Endothelial cell (in vitro differentiated cells): ENCODE measurements around the gene ASB7. TPM values are rescaled to one million over a fixed set of nuclear protein-coding genes. Genes with fewer than 3 reads are reported as not detected.
"Not testable (repeated sequence)": the region's sequence is repeated elsewhere in the genome, so short reads cannot be mapped to it uniquely, and the experiment has no call there.

Experiments used
- DNase-seq: peaks from one replicate; pipeline ENCODE4 v3.0.0; 2021; ENCODE audit warnings: low spot score
- H3K27ac Mint-ChIP-seq: one replicate; pipeline ENCODE4 v1.8.0; 2021; ENCODE audit warnings: mixed read lengths, inconsistent platforms; ENCODE audit not compliant: unreplicated experiment
- H3K27me3 Mint-ChIP-seq: one replicate; pipeline ENCODE4 v1.8.0; 2021; ENCODE audit warnings: mild to moderate bottlenecking, moderate library complexity, mixed read lengths, inconsistent platforms; ENCODE audit not compliant: unreplicated experiment
- H3K36me3 Mint-ChIP-seq: one replicate; pipeline ENCODE4 v1.8.0; 2021; ENCODE audit warnings: mild to moderate bottlenecking, low read depth, mixed read lengths, inconsistent platforms; ENCODE audit not compliant: unreplicated experiment
- H3K4me1 Mint-ChIP-seq: one replicate; pipeline ENCODE4 v1.8.0; 2021; ENCODE audit warnings: mild to moderate bottlenecking, mixed read lengths, inconsistent platforms; ENCODE audit not compliant: unreplicated experiment
- H3K4me3 Mint-ChIP-seq: one replicate; pipeline ENCODE4 v1.8.0; 2021; ENCODE audit warnings: mild to moderate bottlenecking, mixed read lengths, inconsistent platforms; ENCODE audit not compliant: unreplicated experiment
- H3K9me3 Mint-ChIP-seq: one replicate; pipeline ENCODE4 v1.8.0; 2021; ENCODE audit warnings: mixed read lengths, inconsistent platforms; ENCODE audit not compliant: unreplicated experiment
- total RNA-seq: library from RNA; stranded (reverse); fragmentation: NEBNext Ultra II Directional; extraction: Animal tissue kit (Norgen Biotek cat#: 25700); gene quantifications from one replicate; pipeline ENCODE4 v1.2.1, GENCODE V29; 2021; ENCODE audit not compliant: unreplicated experiment
- TF ChIP-seq, protein P1 (sequence below): fragments of 200-600 bp; sonication (generic); IDR thresholded peaks from one replicate; pipeline ENCODE4 v1.5.0; 2021; ENCODE audit warnings: antibody characterized with exemption; ENCODE audit not compliant: unreplicated experiment

The ASB7 gene
- total RNA-seq, 1 donor from 2014 or later: 16.2 TPM

DNA sequence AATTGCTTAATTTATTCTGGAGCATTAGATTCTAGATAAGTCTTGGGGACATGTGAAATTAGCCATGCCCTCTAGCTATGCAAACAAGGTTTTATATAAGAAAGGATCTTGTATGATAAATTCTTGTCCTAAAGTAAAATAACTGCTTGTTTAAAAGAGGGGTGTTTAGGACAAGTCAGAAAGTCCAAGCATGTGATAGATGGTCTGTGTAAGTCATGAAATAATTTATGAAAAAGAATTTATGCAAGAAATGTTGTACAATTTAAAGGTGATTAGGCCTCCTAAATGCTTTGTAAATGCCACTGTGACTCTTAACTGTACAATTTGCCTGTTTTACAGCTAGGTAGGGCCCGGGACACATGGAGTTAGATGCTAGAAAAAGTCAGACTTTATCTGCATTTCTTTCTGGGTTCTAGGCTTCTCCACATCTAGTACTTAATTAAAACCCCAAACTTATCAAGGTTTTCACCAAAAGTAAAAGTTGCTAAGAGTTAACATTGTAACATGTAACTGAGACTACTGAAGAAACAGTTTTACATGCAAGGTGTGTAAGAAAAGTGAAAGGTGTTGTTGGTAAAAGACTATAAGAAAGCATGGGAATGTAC, 13.6 kb upstream of the ASB7 start:
- Mint-ChIP-seq H3K9me3 (peaks cover 4% of the 10 kb centered on the region), H3K27ac (no peak overlapping the region), H3K36me3 (peaks cover 37% of the 10 kb centered on the region)

DNA sequence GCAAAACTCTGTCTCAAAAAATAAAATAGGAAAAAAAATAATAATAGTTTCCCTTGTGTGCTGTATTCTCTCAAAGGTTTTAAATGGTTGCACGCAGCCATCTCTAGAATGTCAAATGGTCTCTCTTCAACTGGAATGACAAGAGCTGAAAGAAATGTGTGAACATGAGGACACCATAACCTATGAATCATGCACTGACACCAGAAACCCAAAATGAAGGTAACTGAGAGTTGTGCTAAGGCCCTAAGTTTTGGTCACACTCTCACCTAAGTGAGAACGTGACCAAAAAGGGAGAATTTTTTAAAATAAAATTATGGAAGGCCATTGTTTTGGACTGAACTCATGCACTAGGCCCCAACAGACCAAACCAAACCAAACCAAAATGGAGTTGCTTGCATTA, 11.2 kb upstream of the ASB7 start:
- peaks cover 22% of the 10 kb centered on the region for H3K36me3 Mint-ChIP-seq
- not testable (repeated sequence) for H3K4me3 Mint-ChIP-seq, H3K9me3 Mint-ChIP-seq, H3K4me1 Mint-ChIP-seq, H3K27ac Mint-ChIP-seq, DNase-seq, H3K27me3 Mint-ChIP-seq

More for the DNA sequence above, 13.6 kb upstream of the ASB7 start:
- H3K4me1 Mint-ChIP-seq: no peaks in the 10 kb centered on the region
- no peak overlapping the region for H3K4me3 Mint-ChIP-seq
- TF ChIP-seq, protein P1, sequence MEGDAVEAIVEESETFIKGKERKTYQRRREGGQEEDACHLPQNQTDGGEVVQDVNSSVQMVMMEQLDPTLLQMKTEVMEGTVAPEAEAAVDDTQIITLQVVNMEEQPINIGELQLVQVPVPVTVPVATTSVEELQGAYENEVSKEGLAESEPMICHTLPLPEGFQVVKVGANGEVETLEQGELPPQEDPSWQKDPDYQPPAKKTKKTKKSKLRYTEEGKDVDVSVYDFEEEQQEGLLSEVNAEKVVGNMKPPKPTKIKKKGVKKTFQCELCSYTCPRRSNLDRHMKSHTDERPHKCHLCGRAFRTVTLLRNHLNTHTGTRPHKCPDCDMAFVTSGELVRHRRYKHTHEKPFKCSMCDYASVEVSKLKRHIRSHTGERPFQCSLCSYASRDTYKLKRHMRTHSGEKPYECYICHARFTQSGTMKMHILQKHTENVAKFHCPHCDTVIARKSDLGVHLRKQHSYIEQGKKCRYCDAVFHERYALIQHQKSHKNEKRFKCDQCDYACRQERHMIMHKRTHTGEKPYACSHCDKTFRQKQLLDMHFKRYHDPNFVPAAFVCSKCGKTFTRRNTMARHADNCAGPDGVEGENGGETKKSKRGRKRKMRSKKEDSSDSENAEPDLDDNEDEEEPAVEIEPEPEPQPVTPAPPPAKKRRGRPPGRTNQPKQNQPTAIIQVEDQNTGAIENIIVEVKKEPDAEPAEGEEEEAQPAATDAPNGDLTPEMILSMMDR: no peak
- peaks cover 2% of the 10 kb centered on the region for H3K27me3 Mint-ChIP-seq
- no peak for DNase-seq

DNA sequence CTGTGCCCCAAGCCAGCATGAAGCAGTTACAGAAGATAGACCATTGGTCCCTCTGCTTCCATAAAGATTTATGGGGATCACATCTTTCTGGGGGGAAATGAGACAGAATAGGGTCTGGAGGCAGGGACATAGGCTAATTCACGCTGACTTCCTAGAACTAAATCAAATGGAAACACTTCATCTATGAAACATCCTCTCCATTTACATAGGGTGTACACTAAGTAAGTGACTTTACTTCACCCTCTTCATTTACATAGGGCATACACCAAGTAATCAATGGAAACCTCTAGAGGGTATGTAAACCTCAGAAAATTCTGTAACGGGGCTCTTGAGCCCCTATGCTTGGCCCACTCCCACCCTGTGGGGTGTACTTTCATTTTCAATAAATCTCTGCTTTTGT, 10.6 kb upstream of the ASB7 start:
- Mint-ChIP-seq H3K4me3 (no peak overlapping the region), H3K27me3 (peaks cover 2% of the 10 kb centered on the region), H3K4me1 (no peaks in the 10 kb centered on the region), H3K9me3 (peaks cover 4% of the 10 kb centered on the region), H3K36me3 (peaks cover 18% of the 10 kb centered on the region), H3K27ac (no peak overlapping the region)
- TF ChIP-seq, protein P1: no peak
- no peak for DNase-seq

DNA sequence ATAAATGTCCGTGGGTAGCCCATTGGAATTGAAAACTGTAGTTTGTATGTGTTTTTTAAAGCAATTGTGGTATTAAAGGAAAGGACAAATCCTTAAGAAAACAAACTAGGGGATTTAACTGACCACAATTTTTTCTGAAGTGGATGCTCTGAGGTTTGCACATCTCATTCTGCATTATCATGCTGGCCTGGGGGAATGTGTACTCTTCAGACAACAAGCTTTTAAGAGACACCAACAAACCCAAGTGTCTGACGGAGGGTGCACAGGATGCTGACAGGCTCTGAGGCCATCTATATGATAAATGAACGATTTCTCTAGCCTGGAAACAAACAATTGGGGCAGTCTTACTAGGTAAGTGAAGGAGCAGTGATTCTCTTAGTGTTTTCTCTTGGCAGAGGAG, 9.5 kb upstream of the ASB7 start:
- peaks cover 14% of the 10 kb centered on the region for H3K36me3 Mint-ChIP-seq
- H3K4me3 Mint-ChIP-seq: no peak overlapping the region
- TF ChIP-seq, protein P1: no peak
- H3K27ac Mint-ChIP-seq: no peak overlapping the region
- DNase-seq: no peak
- peaks cover 2% of the 10 kb centered on the region for H3K27me3 Mint-ChIP-seq
- no peaks in the 10 kb centered on the region for H3K4me1 Mint-ChIP-seq
- peaks cover 4% of the 10 kb centered on the region for H3K9me3 Mint-ChIP-seq

DNA sequence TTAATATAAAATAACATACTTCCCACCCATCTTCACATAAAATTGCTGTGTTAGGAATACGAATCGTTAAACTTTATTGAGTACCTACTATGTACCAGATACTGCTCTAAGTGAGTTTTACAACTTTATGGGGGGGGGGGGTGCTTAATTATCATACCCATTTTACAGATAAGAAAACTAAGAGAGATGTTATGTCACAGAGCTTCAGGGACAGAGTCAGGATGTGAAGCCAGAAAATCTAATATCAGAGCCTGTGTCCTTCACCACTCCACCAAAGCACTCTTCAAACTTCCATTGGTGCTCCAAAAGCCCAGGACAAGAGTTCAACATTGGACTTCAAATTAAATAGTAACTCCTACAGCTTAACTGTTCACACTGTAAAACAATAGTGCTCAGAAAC, 9.0 kb upstream of the ASB7 start:
- H3K27me3 Mint-ChIP-seq: peaks cover 2% of the 10 kb centered on the region
- H3K27ac Mint-ChIP-seq: no peak overlapping the region
- peaks cover 4% of the 10 kb centered on the region for H3K9me3 Mint-ChIP-seq
- peaks cover 14% of the 10 kb centered on the region for H3K36me3 Mint-ChIP-seq
- no peaks in the 10 kb centered on the region for H3K4me1 Mint-ChIP-seq
- TF ChIP-seq, protein P1: no peak
- H3K4me3 Mint-ChIP-seq: no peak overlapping the region
- DNase-seq: no peak
